Esophagus (tissue), 2 donors: ENCODE results near the gene SLAMF6. TPM values are rescaled to one million over a fixed set of nuclear protein-coding genes. Genes with fewer than 3 reads are reported as not detected.

Source experiments
- H3K27ac ChIP-seq, 2 donors: one replicate each; pipeline ENCODE4 v1.5.1; 2013; ENCODE audit warnings: low read depth in 2 of 2, mild to moderate bottlenecking in 2 of 2, inconsistent platforms in 1 of 2, low read length in 1 of 2, moderate library complexity in 1 of 2
- H3K27me3 ChIP-seq, 2 donors: one replicate each; pipeline ENCODE4 v1.6.1; 2013; ENCODE audit warnings: low read length in 2 of 2, control low read depth in 1 of 2, mild to moderate bottlenecking in 1 of 2; ENCODE audit not compliant: insufficient read depth in 2 of 2, control insufficient read depth in 1 of 2
- H3K36me3 ChIP-seq, 2 donors: one replicate each; pipeline ENCODE4 v1.6.1; 2013; ENCODE audit warnings: low read length in 1 of 2; ENCODE audit not compliant: control insufficient read depth in 2 of 2, insufficient read depth in 2 of 2
- H3K4me1 ChIP-seq, 2 donors: one replicate each; pipeline ENCODE4 v1.6.1; 2013; ENCODE audit warnings: low read length in 1 of 2; ENCODE audit not compliant: control insufficient read depth in 2 of 2, insufficient read depth in 2 of 2
- H3K4me3 ChIP-seq, 2 donors: one replicate each; pipeline ENCODE4 v1.5.1; 2013; ENCODE audit warnings: low read length in 2 of 2, mild to moderate bottlenecking in 2 of 2, low read depth in 1 of 2, moderate library complexity in 1 of 2
- H3K9me3 ChIP-seq, 2 donors: one replicate each; pipeline ENCODE4 v1.6.1; 2013; ENCODE audit warnings: mild to moderate bottlenecking in 2 of 2, low read depth in 1 of 2, low read length in 1 of 2, moderate library complexity in 1 of 2; ENCODE audit not compliant: control insufficient read depth in 2 of 2, insufficient read depth in 1 of 2
- WGBS, 2 donors: extraction: QIAGEN DNeasy Blood & Tissue Kit; methylation state at CpG; one replicate each; pipeline ENCODE4 v1.1.7; 2013; 5-methylcytosine and 5-hydroxymethylcytosine counted together
- polyA plus RNA-seq, 2 donors: library from polyadenylated mRNA; stranded (reverse); fragments of 200-250 nt; gene quantifications; one replicate each; pipeline ENCODE4 v1.2.3, GENCODE V29; 2013
- donor health status: healthy with polysubstance abuse.
- donor health status: Bipolar disorder and iron deficiency.

Gene SLAMF6
- polyA plus RNA-seq, 2 donors = 0.55 to 1.4 TPM

DNA sequence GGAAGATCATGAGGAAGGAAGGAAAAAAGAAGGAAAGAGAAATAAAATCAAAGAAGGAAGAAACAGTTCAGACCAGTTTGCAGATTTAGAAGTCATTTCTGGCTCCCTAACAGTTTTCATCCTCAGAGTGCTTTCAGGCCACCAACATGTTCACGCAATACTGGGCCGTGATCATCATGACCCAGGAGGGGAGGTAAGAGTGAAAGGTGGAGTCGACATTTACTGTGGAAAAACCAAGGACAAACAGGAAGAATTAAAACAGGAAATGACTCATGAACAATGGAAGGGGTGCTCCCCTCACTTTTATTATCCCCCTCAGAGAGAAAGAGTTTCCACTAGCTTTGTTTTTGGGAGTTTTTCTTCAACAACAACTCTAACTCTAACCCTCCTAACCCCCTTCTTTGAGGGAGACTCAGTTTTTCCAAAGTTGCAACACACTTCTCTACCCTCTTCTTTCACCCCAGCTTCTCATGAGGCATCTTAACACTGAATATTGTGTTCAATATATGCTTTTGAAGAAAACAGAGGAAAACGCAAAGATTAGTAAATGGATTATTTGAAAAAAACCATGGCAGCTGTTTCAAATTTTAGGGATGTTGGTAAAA, 62.3 kb downstream of the SLAMF6 start:
- Histone ChIP-seq H3K9me3 (no peaks in the 10 kb centered on the region), H3K4me3 (no peak overlapping the region), H3K36me3 (no peaks in the 10 kb centered on the region), H3K27me3 (no peaks in the 10 kb centered on the region), H3K4me1 (no peaks in the 10 kb centered on the region), H3K27ac (no peak overlapping the region)
- WGBS, 2 donors = 62 to 63% methylated on average over 4 of the region's 4 CpGs

DNA sequence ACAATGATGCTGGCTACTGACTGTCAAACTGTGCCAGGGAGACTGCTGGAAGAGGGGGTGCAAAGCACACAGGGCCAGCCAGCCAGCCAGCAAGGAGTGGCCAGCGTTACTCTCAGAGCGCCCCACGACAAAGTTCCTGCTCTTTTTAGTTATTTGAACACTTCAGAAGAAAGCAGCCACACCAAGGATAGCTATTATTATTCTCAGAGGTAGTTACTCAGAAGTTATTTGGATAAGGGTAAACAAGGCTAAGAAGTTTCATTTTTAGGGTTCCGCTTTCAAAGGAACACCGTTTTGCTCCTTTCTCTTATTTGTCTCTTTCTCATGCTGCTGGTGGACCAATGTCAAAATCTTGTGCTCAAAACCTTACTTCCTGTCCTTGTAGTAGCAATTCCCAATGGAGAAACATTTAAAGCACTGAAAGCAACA, 62.8 kb downstream of the SLAMF6 start:
- H3K36me3 ChIP-seq = no peaks in the 10 kb centered on the region
- no peak overlapping the region for H3K27ac ChIP-seq
- no peak overlapping the region for H3K4me3 ChIP-seq
- H3K9me3 ChIP-seq = no peaks in the 10 kb centered on the region
- H3K27me3 ChIP-seq = no peaks in the 10 kb centered on the region
- no peaks in the 10 kb centered on the region for H3K4me1 ChIP-seq
- 66 to 67% methylated on average over 5 of the region's 5 CpGs for WGBS, 2 donors

DNA sequence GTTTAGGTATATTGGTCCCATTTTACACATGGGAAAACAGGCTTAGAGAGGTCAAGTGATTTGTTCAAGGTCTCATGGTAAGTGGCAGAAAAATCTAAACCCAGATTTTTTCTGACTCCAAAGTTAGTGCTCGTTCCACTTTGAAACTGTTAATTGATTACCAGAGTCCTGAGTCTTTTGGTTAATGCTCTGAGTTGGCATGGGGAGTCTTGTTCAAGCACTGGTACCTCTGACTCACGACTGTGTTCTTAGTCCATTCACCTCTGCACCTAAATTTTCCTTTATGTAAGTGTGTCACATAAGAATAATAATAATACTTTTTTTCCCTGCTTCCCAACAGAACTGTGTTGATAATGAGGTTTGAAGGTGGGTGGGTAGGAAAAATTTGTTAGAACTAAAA, 63.4 kb downstream of the SLAMF6 start:
- H3K36me3 ChIP-seq = no peaks in the 10 kb centered on the region
- 63 to 72% methylated on average over 2 of the region's 2 CpGs for WGBS, 2 donors
- H3K4me3 ChIP-seq = no peak overlapping the region
- H3K4me1 ChIP-seq = no peaks in the 10 kb centered on the region
- H3K27ac ChIP-seq = no peak overlapping the region
- H3K9me3 ChIP-seq = no peaks in the 10 kb centered on the region
- no peaks in the 10 kb centered on the region for H3K27me3 ChIP-seq

DNA sequence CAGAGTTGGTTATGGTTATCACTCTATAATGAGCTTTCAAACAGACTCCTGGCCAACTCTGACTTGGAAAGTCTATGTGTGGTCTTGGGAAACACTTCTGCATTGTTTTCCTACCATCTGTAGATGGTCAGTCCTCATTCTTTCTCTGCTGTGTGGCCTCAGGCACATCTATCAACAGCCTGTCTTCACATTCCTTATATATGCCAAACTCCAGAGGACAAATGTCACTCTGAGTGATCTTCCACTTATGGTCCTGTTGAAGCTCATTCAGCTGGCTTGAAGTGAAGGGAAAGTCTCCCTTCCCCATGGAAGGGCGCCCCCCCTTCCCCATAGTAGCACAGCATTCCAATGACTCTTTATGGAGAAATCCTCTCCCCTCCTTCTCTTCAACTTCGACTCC, 64.0 kb downstream of the SLAMF6 start:
- Histone ChIP-seq H3K27ac (no peak overlapping the region), H3K9me3 (no peaks in the 10 kb centered on the region), H3K4me1 (no peaks in the 10 kb centered on the region), H3K36me3 (no peaks in the 10 kb centered on the region), H3K4me3 (no peak overlapping the region), H3K27me3 (no peaks in the 10 kb centered on the region)
- 30 to 58% methylated on average over 2 of the region's 2 CpGs for WGBS, 2 donors

DNA sequence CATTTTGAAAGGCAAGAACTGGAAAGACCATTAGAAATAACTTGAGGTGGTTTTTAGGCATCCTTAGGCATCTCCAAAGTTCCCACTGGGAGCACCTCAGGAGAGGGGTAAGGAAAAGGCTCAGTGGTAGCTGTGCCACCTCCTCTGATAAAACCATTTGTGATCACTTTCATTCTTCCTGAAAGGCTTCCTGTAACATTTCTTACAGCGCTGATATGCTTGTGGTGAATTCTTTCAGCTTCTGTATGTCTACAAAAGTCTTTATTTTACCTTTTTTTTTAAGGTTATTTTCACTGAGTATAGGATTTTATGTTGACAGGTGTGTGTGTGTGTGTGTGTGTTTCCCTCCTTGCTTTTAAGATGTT, 67.9 kb downstream of the SLAMF6 start:
- Histone ChIP-seq H3K27ac (no peak overlapping the region), H3K4me3 (no peak overlapping the region), H3K36me3 (no peaks in the 10 kb centered on the region), H3K4me1 (no peaks in the 10 kb centered on the region), H3K27me3 (no peaks in the 10 kb centered on the region), H3K9me3 (no peaks in the 10 kb centered on the region)
- WGBS, 2 donors = 77 to 78% methylated on average over 1 of the region's 1 CpG

DNA sequence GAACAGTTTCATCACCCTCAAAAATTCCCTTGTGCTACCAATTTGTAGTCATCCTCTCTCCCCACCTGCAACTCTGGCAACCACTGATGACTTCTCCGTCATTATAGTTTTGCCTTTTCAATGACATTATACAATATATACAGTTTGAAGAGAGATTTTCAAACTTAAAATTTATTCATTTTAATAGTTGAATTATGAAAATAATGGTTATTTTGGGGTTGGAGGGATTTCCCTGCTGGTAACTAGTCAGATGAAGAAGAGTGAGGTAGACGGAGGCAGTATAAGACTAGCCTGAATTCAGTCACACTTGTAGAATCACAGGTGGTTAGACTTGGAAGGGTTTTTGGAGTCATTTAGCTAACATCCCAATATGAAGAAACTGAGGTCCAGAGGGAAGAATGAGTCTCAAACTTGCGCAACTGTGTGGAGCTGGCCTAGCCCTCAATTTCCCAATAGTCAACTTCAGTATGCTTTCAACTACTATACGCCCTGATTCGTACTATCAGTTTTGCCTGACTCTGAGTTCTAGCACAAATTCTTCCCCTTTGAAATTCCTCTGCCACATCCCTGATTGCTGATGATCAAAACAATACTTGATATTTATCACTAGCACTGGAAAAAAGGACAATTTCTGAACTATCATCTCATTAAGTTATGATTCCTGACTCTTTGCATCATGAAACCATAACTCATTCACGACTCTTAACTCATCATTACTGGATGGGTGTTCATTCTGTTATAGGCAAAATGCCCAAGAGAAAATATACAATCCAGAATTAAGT, 68.5 kb downstream of the SLAMF6 start:
- no peak overlapping the region for H3K27ac ChIP-seq
- H3K4me3 ChIP-seq = no peak overlapping the region
- no peaks in the 10 kb centered on the region for H3K36me3 ChIP-seq
- H3K4me1 ChIP-seq = no peaks in the 10 kb centered on the region
- 84 to 87% methylated on average over 6 of the region's 6 CpGs for WGBS, 2 donors
- H3K9me3 ChIP-seq = no peaks in the 10 kb centered on the region
- no peaks in the 10 kb centered on the region for H3K27me3 ChIP-seq

DNA sequence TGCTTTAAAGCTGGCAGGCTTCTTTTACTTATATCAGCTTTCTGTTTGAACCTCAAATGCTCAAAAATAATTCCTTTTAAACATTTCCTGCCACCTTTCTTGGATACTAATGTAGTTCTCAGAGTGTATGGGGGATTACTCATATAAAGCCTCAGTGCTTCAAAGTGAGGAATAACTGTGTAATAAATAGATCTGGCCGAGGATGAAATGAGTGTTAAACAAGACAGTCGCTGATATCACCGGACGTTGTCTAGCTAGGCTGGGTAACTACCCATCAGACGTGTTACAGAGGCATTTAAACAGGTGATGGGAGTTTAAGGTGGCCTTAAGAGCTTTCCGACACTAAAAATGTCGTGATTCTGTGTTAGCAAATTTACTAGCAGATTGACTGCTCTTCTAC, 69.6 kb downstream of the SLAMF6 start:
- WGBS, 2 donors = 75 to 77% methylated on average over 7 of the region's 7 CpGs
- Histone ChIP-seq H3K9me3 (no peaks in the 10 kb centered on the region), H3K27ac (no peak overlapping the region)

DNA sequence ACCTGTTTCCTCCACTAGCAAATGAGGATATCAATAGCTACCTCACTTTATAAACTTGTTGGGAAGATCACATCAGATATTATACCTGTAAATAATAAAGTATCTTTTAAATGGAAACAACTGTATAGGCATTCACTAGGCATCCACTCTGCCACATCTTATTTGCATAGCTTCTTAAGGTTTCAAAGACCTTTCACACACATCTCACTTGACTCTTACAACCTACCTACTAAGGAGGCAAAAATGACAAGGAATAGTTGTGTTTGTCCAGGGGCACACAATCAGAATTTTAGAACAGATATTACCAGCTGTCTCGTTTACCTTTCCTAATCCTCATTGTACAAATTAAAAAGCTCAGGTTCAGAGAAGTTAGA, 71.2 kb downstream of the SLAMF6 start:
- no peaks in the 10 kb centered on the region for H3K36me3 ChIP-seq
- H3K9me3 ChIP-seq = no peaks in the 10 kb centered on the region
- WGBS, 2 donors = 53 to 68% methylated on average over 1 of the region's 1 CpG
- no peaks in the 10 kb centered on the region for H3K27me3 ChIP-seq
- H3K27ac ChIP-seq = no peak overlapping the region
- H3K4me3 ChIP-seq = no peak overlapping the region
- H3K4me1 ChIP-seq = no peaks in the 10 kb centered on the region

More for the DNA sequence above, 69.6 kb downstream of the SLAMF6 start:
- Histone ChIP-seq H3K4me1 (no peaks in the 10 kb centered on the region), H3K27me3 (no peaks in the 10 kb centered on the region), H3K36me3 (no peaks in the 10 kb centered on the region), H3K4me3 (no peak overlapping the region)

DNA sequence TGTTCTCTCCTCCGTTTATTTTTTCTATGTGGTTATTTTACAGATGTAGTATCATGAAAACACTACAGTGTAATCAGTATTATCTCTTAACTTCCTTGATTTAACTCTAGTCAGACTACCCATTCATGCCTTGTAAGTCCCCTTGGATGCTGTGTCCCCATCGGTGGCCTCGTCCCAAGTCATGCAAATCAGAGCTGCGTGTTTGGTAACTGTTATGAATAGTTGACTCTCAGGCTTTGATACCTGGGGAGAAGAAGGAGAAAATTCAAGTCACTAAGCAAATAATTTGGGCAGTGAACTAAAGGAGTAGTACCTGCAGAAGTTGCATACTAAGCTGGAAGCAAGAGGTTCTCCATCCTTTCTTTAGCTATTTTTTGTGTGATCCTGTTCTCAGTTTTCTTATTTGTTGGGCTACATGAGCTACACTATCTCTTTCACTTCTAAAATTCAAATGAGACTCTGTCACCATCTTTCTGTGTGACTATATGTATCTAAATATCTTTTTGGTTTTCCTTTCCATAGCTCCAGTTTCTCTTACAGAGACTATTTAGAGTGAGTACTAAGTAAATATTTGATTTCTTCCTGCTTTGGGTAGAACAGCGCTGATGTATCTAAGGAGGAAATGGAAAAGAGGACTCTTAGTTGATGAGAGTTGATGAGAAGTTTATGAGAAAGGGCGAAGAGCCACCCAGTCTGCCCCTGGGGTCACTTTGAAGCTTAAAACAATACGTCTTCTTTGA, 71.8 kb downstream of the SLAMF6 start:
- no peaks in the 10 kb centered on the region for H3K4me1 ChIP-seq
- no peaks in the 10 kb centered on the region for H3K27me3 ChIP-seq
- H3K27ac ChIP-seq = no peak overlapping the region
- H3K4me3 ChIP-seq = no peak overlapping the region
- H3K36me3 ChIP-seq = no peaks in the 10 kb centered on the region
- 59 to 64% methylated on average over 7 of the region's 7 CpGs for WGBS, 2 donors
- no peaks in the 10 kb centered on the region for H3K9me3 ChIP-seq
